ENCODE results near the gene SPP2. TPM values are rescaled to one million over a fixed set of nuclear protein-coding genes. Genes with fewer than 3 reads are reported as not detected.

SPP2 gene
- total and polyA plus RNA-seq, 2 donors (not counting 1 experiment from before 2014, with no cell fraction given): not detected

DNA sequence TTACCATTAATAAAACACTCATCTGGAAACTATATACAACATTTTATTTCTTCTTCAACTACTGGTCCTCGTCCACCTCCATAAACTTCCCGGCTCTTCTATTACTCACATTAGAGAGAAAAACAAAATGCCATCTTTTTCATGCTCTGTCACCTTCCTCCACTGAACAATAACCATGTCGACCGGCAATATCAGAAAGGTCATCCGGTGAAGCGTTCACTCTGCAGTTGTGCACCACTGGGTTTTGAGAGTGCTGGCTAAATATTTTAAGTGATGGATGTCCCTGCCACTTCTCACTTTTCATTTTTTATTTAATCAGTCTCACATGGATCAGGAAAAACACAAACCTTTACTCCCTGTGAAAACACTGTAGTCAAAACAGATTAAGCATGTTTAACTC, 48.2 kb downstream of the SPP2 start:
- H3K4me2 ChIP-seq (ENCODE audit: extremely low read depth, insufficient read depth, low read length): no peak overlapping the region
- H2AFZ ChIP-seq (ENCODE audit: low read length): no peak overlapping the region
- peak in 1 of 2 donors; percentile 32 for DNase-seq (ENCODE audit: low read depth in 2 of 2)
- H3K36me3 ChIP-seq (ENCODE audit: control insufficient read depth, insufficient read depth, low read length): no peaks in the 10 kb centered on the region
- TF ChIP-seq EZH2 (IDR thresholded peaks at IDR 0.05; ENCODE audit: low read length, missing control alignments): no peak
- TF ChIP-seq, protein P1, sequence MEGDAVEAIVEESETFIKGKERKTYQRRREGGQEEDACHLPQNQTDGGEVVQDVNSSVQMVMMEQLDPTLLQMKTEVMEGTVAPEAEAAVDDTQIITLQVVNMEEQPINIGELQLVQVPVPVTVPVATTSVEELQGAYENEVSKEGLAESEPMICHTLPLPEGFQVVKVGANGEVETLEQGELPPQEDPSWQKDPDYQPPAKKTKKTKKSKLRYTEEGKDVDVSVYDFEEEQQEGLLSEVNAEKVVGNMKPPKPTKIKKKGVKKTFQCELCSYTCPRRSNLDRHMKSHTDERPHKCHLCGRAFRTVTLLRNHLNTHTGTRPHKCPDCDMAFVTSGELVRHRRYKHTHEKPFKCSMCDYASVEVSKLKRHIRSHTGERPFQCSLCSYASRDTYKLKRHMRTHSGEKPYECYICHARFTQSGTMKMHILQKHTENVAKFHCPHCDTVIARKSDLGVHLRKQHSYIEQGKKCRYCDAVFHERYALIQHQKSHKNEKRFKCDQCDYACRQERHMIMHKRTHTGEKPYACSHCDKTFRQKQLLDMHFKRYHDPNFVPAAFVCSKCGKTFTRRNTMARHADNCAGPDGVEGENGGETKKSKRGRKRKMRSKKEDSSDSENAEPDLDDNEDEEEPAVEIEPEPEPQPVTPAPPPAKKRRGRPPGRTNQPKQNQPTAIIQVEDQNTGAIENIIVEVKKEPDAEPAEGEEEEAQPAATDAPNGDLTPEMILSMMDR (conservative IDR thresholded peaks at IDR 0.05 in 1 of 2, IDR thresholded peaks at IDR 0.05 in 1 of 2; ENCODE audit: low read depth in 1 of 2, low read length in 2 of 2): no peak
- H3K4me1 ChIP-seq (ENCODE audit: control insufficient read depth, extremely low read depth, insufficient read depth, low read length): no peaks in the 10 kb centered on the region
- H3K27me3 ChIP-seq (ENCODE audit: control insufficient read depth, insufficient read depth, low read length): no peaks in the 10 kb centered on the region
- no peaks in the 10 kb centered on the region for H3K9me3 ChIP-seq (ENCODE audit: control insufficient read depth, insufficient read depth, low read depth, low read length)
- H3K79me2 ChIP-seq (ENCODE audit: control insufficient read depth, insufficient read depth, low read length): no peaks in the 10 kb centered on the region
- H3K4me3 ChIP-seq (replicated peaks in 1 of 4; ENCODE audit: control extremely low read depth in 1 of 4, insufficient read depth in 1 of 4, low read depth in 3 of 4, low read length in 4 of 4): no peak overlapping the region
- H4K20me1 ChIP-seq (ENCODE audit: control insufficient read depth, extremely low read depth, insufficient read depth, low read length): no peaks in the 10 kb centered on the region
- H3K27ac ChIP-seq (ENCODE audit: insufficient read depth, low read length): no peak overlapping the region
- no peak overlapping the region for H3K9ac ChIP-seq (ENCODE audit: insufficient read depth, low read length)

DNA sequence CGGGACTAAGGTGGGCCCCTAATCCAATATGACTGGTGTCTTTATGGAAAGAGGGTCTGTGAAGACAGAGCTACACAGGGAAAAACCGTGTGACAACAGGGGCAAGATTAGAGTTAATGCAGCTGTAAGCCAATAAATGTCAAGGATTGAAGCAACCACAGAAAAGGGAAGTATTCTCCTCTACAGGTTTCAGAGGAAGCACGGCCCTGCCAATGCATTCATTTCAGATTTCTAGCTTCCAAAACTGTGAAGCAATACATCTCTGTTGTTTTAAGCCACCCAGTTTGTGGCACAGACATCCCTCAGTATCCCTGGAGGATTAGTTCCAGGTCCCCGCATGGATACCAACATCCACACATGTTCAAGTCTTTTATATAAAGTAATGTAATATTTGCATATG, 48.8 kb downstream of the SPP2 start:
- H3K27me3 ChIP-seq (ENCODE audit: control insufficient read depth, insufficient read depth, low read length): no peaks in the 10 kb centered on the region
- H3K4me2 ChIP-seq (ENCODE audit: extremely low read depth, insufficient read depth, low read length): no peak overlapping the region
- H3K27ac ChIP-seq (ENCODE audit: insufficient read depth, low read length): no peak overlapping the region
- no peaks in the 10 kb centered on the region for H3K4me1 ChIP-seq (ENCODE audit: control insufficient read depth, extremely low read depth, insufficient read depth, low read length)
- no peak overlapping the region for H3K4me3 ChIP-seq (replicated peaks in 1 of 4; ENCODE audit: control extremely low read depth in 1 of 4, insufficient read depth in 1 of 4, low read depth in 3 of 4, low read length in 4 of 4)
- TF ChIP-seq EZH2 (IDR thresholded peaks at IDR 0.05; ENCODE audit: low read length, missing control alignments): no peak
- TF ChIP-seq, protein P1 (conservative IDR thresholded peaks at IDR 0.05 in 1 of 2, IDR thresholded peaks at IDR 0.05 in 1 of 2; ENCODE audit: low read depth in 1 of 2, low read length in 2 of 2): no peak
- no peaks in the 10 kb centered on the region for H3K79me2 ChIP-seq (ENCODE audit: control insufficient read depth, insufficient read depth, low read length)
- no peak for DNase-seq (ENCODE audit: low read depth in 2 of 2)
- H4K20me1 ChIP-seq (ENCODE audit: control insufficient read depth, extremely low read depth, insufficient read depth, low read length): no peaks in the 10 kb centered on the region
- no peaks in the 10 kb centered on the region for H3K36me3 ChIP-seq (ENCODE audit: control insufficient read depth, insufficient read depth, low read length)
- H2AFZ ChIP-seq (ENCODE audit: low read length): no peak overlapping the region
- H3K9ac ChIP-seq (ENCODE audit: insufficient read depth, low read length): no peak overlapping the region
- H3K9me3 ChIP-seq (ENCODE audit: control insufficient read depth, insufficient read depth, low read depth, low read length): no peaks in the 10 kb centered on the region

DNA sequence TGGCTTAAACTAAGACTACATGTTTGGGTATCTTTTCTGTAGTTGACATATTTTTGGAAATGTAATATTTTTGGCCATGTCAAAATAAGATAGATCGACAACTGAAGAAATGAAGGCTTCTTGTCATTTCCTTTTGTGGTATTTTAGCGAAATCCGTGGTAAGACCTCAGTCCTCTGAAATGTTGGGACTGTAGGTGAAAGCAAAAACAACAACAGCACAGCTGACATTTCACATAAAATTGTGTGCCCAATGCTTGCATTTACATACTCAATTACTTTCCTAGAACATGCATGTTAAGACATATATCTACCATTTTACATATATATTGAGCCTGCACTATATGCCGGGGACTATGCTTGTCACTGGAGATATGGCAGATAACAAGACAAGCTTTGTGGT, 50.2 kb downstream of the SPP2 start:
- Histone ChIP-seq H3K27me3 (ENCODE audit: control insufficient read depth, insufficient read depth, low read length) (no peaks in the 10 kb centered on the region), H3K4me3 (replicated peaks in 1 of 4; ENCODE audit: control extremely low read depth in 1 of 4, insufficient read depth in 1 of 4, low read depth in 3 of 4, low read length in 4 of 4) (no peak overlapping the region), H4K20me1 (ENCODE audit: control insufficient read depth, extremely low read depth, insufficient read depth, low read length) (no peaks in the 10 kb centered on the region), H3K36me3 (ENCODE audit: control insufficient read depth, insufficient read depth, low read length) (no peaks in the 10 kb centered on the region), H3K9me3 (ENCODE audit: control insufficient read depth, insufficient read depth, low read depth, low read length) (no peaks in the 10 kb centered on the region), H3K9ac (ENCODE audit: insufficient read depth, low read length) (no peak overlapping the region), H3K4me1 (ENCODE audit: control insufficient read depth, extremely low read depth, insufficient read depth, low read length) (no peaks in the 10 kb centered on the region), H3K79me2 (ENCODE audit: control insufficient read depth, insufficient read depth, low read length) (no peaks in the 10 kb centered on the region), H2AFZ (ENCODE audit: low read length) (no peak overlapping the region), H3K4me2 (ENCODE audit: extremely low read depth, insufficient read depth, low read length) (no peak overlapping the region), H3K27ac (ENCODE audit: insufficient read depth, low read length) (no peak overlapping the region)
- no peak for DNase-seq (ENCODE audit: low read depth in 2 of 2)
- TF ChIP-seq EZH2 (IDR thresholded peaks at IDR 0.05; ENCODE audit: low read length, missing control alignments): no peak

Measured in fibroblast of lung (primary cell).